Stomach (tissue), 4 donors: ENCODE measurements around the gene E2F7.

ENCODE experiments used
- CTCF ChIP-seq, 7 experiments: fragments of 450-650 bp in 4 of 7; fragments of 200-600 bp in 3 of 7; sonication (generic) in 3 of 7; IDR thresholded peaks; one replicate each; pipeline ENCODE4 v1.5.1; 2016 to 2019; ENCODE audit warnings: antibody characterized with exemption in 7 of 7, control low read depth in 2 of 7, mild to moderate bottlenecking in 1 of 7
- POLR2A ChIP-seq, 4 donors: fragments of 450-650 bp; IDR thresholded peaks; one replicate each; pipeline ENCODE4 v1.6.1; 2016; ENCODE audit warnings: antibody characterized with exemption in 4 of 4, control low read depth in 2 of 4, mild to moderate bottlenecking in 1 of 4, moderate library complexity in 1 of 4
- POLR2AphosphoS5 ChIP-seq, 3 donors: sonication (generic); formaldehyde crosslinking; IDR thresholded peaks; one replicate each; pipeline ENCODE4 v1.6.1; 2016; ENCODE audit warnings: antibody characterized with exemption in 3 of 3

GRCh38 chr12:77025782-77026314 is 39.5 kb downstream of the E2F7 start:
- TF ChIP-seq CTCF (IDR thresholded peaks at IDR 0.05) (no peak), POLR2AphosphoS5 (IDR thresholded peaks at IDR 0.05) (no peak), POLR2A (IDR thresholded peaks at IDR 0.05) (no peak)
